ENCODE data around the gene GNAI3.

DNA sequence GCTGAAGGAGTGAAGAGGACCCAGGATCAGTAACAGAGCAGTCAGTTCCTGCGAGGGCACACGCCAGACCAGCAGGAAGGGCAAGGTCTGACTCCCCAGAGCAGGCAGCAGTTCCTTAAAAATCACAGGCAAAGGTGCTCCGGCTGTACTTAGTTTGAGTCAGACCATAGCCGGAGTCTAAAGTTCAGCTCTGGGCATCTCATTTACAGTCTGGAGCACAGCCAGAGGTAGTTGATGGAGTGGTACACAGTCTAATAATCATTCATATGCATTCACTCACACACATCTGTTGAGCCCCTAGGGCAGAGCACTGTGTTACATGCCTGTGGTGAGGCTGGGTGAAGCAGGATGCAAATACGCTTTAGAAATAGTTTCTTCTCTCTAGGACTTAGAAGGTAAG, 31.5 kb upstream of the GNAI3 start:
- TF ChIP-seq, protein P1, sequence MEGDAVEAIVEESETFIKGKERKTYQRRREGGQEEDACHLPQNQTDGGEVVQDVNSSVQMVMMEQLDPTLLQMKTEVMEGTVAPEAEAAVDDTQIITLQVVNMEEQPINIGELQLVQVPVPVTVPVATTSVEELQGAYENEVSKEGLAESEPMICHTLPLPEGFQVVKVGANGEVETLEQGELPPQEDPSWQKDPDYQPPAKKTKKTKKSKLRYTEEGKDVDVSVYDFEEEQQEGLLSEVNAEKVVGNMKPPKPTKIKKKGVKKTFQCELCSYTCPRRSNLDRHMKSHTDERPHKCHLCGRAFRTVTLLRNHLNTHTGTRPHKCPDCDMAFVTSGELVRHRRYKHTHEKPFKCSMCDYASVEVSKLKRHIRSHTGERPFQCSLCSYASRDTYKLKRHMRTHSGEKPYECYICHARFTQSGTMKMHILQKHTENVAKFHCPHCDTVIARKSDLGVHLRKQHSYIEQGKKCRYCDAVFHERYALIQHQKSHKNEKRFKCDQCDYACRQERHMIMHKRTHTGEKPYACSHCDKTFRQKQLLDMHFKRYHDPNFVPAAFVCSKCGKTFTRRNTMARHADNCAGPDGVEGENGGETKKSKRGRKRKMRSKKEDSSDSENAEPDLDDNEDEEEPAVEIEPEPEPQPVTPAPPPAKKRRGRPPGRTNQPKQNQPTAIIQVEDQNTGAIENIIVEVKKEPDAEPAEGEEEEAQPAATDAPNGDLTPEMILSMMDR (conservative IDR thresholded peaks at IDR 0.05), result no peak
- TF ChIP-seq ZFX (IDR thresholded peaks at IDR 0.05), result no peak
